ENCODE results near the gene NCOA1. TPM values are rescaled to one million over a fixed set of nuclear protein-coding genes. Genes with fewer than 3 reads are reported as not detected.

NCOA1 gene
- total RNA-seq, 1 donor from 2014 or later = 3.4 TPM

- Histone ChIP-seq H3K36me3 (ENCODE audit: control insufficient read depth, insufficient read depth, low read length) (no peaks in the 10 kb centered on the region), H3K4me3 (ENCODE audit: low read depth, low read length) (peak overlapping the region; percentile 50), H3K27me3 (ENCODE audit: control insufficient read depth, insufficient read depth, low read length) (no peaks in the 10 kb centered on the region)
- no peak for FAIRE-seq
- TF ChIP-seq CTCF (IDR thresholded peaks at IDR 0.05; ENCODE audit: insufficient read depth, low read length, severe bottlenecking) = no peak
- DNase-seq (ENCODE audit: low read depth) = peak; percentile 78
These were observed 819 bp upstream of the NCOA1 start for GRCh38 chr2:24490181-24490689.

GRCh38 chr2:24491542-24492420 is 727 bp downstream of the NCOA1 start:
- FAIRE-seq (no peak), DNase-seq (ENCODE audit: low read depth) (no peak)
- TF ChIP-seq CTCF (IDR thresholded peaks at IDR 0.05; ENCODE audit: insufficient read depth, low read length, severe bottlenecking) = no peak
- H3K36me3 ChIP-seq (ENCODE audit: control insufficient read depth, insufficient read depth, low read length) = no peaks in the 10 kb centered on the region
- H3K27me3 ChIP-seq (ENCODE audit: control insufficient read depth, insufficient read depth, low read length) = no peaks in the 10 kb centered on the region
- H3K4me3 ChIP-seq (ENCODE audit: low read depth, low read length) = peak overlapping the region; percentile 50

GRCh38 chr2:24492421-24493279 is 1.6 kb downstream of the NCOA1 start:
- FAIRE-seq = no peak
- Histone ChIP-seq H3K27me3 (ENCODE audit: control insufficient read depth, insufficient read depth, low read length) (no peaks in the 10 kb centered on the region), H3K4me3 (ENCODE audit: low read depth, low read length) (peak overlapping the region; percentile 50), H3K36me3 (ENCODE audit: control insufficient read depth, insufficient read depth, low read length) (no peaks in the 10 kb centered on the region)
- peak; percentile 29 for DNase-seq (ENCODE audit: low read depth)
- TF ChIP-seq CTCF (IDR thresholded peaks at IDR 0.05; ENCODE audit: insufficient read depth, low read length, severe bottlenecking) = no peak

- no peak for TF ChIP-seq CTCF (IDR thresholded peaks at IDR 0.05; ENCODE audit: insufficient read depth, low read length, severe bottlenecking)
- FAIRE-seq (no peak), DNase-seq (ENCODE audit: low read depth) (no peak)
- Histone ChIP-seq H3K27me3 (ENCODE audit: control insufficient read depth, insufficient read depth, low read length) (no peaks in the 10 kb centered on the region), H3K4me3 (ENCODE audit: low read depth, low read length) (no peak overlapping the region), H3K36me3 (ENCODE audit: control insufficient read depth, insufficient read depth, low read length) (no peaks in the 10 kb centered on the region)
These were observed 2.7 kb downstream of the NCOA1 start for GRCh38 chr2:24493713-24494112.

GRCh38 chr2:24494410-24494809 is 3.4 kb downstream of the NCOA1 start:
- FAIRE-seq = no peak
- DNase-seq (ENCODE audit: low read depth) = no peak
- no peak for TF ChIP-seq CTCF (IDR thresholded peaks at IDR 0.05; ENCODE audit: insufficient read depth, low read length, severe bottlenecking)
- H3K36me3 ChIP-seq (ENCODE audit: control insufficient read depth, insufficient read depth, low read length) = no peaks in the 10 kb centered on the region
- H3K4me3 ChIP-seq (ENCODE audit: low read depth, low read length) = no peak overlapping the region
- H3K27me3 ChIP-seq (ENCODE audit: control insufficient read depth, insufficient read depth, low read length) = no peaks in the 10 kb centered on the region

Measured in bronchial epithelial cell (primary cell).